Left ventricle myocardium inferior (tissue), 1 donor: ENCODE measurements around the gene IKZF3. TPM values are rescaled to one million over a fixed set of nuclear protein-coding genes. Genes with fewer than 3 reads are reported as not detected.
"Not testable (repeated sequence)": the region's sequence is repeated elsewhere in the genome, so short reads cannot be mapped to it uniquely, and the experiment has no call there.

ENCODE experiments used
- DNase-seq: peaks from one replicate; pipeline ENCODE4 v3.0.0-alpha.2; 2020
- H3K27ac ChIP-seq: fragments of 200-600 bp; replicated peaks from 2 replicates; pipeline ENCODE4 v1.8.0; 2021
- H3K27me3 ChIP-seq: fragments of 200-600 bp; 2 replicates; pipeline ENCODE4 v1.8.0; 2021; ENCODE audit warnings: low read depth
- H3K36me3 ChIP-seq: fragments of 200-600 bp; 2 replicates; pipeline ENCODE4 v1.8.0; 2021
- H3K4me1 ChIP-seq: fragments of 200-600 bp; 2 replicates; pipeline ENCODE4 v1.8.0; 2021
- H3K4me3 ChIP-seq: fragments of 200-600 bp; 2 replicates; pipeline ENCODE4 v1.8.0; 2021; ENCODE audit warnings: mild to moderate bottlenecking, moderate library complexity
- H3K9me3 ChIP-seq: fragments of 200-600 bp; replicated peaks from 2 replicates; pipeline ENCODE4 v1.8.0; 2021
- CTCF ChIP-seq: fragments of 200-600 bp; IDR thresholded peaks from 2 replicates; pipeline ENCODE4 v1.8.0; 2021; ENCODE audit warnings: antibody characterized with exemption, mild to moderate bottlenecking, borderline replicate concordance
- intact Hi-C: fragments of 100-400 bp; cut with micrococcal nuclease; formaldehyde crosslinking; loops from one replicate; pipeline ENCODE4 v1.11.0; 2022
- total RNA-seq: library from RNA; stranded (reverse); fragmentation: NEBNext Ultra II Directional; extraction: Animal tissue kit (Norgen Biotek cat#: 25700); gene quantifications from one replicate; pipeline ENCODE4 v1.2.1, GENCODE V29; 2021
- donor health status: DM: no; HTN: yes; CAD: no; lungs with severe emphysema.

Gene IKZF3
- total RNA-seq, 1 donor from 2014 or later, result 0.16 TPM

GRCh38 chr17:39767147-39767546 is 97.0 kb downstream of the IKZF3 start:
- H3K36me3 ChIP-seq, result no peaks in the 10 kb centered on the region
- no peak overlapping the region for H3K27ac ChIP-seq
- peaks cover 60% of the 10 kb centered on the region for H3K27me3 ChIP-seq
- H3K9me3 ChIP-seq, result no peaks in the 10 kb centered on the region
- no peak overlapping the region for H3K4me3 ChIP-seq
- no peak for DNase-seq
- no peaks in the 10 kb centered on the region for H3K4me1 ChIP-seq
- TF ChIP-seq CTCF, result no peak
- intact Hi-C loops, result no loop called here

GRCh38 chr17:39765766-39766165 is 98.3 kb downstream of the IKZF3 start:
- intact Hi-C loops, result no loop called here
- TF ChIP-seq CTCF, result no peak
- DNase-seq, result no peak
- H3K4me3 ChIP-seq, result no peak overlapping the region
- H3K27me3 ChIP-seq, result peaks cover 66% of the 10 kb centered on the region
- no peak overlapping the region for H3K27ac ChIP-seq
- H3K4me1 ChIP-seq, result no peaks in the 10 kb centered on the region
- H3K36me3 ChIP-seq, result no peaks in the 10 kb centered on the region
- no peaks in the 10 kb centered on the region for H3K9me3 ChIP-seq

- no peaks in the 10 kb centered on the region for H3K9me3 ChIP-seq
- H3K4me3 ChIP-seq, result no peak overlapping the region
- intact Hi-C loops, result no loop called here
- no peak for TF ChIP-seq CTCF
- peaks cover 72% of the 10 kb centered on the region for H3K27me3 ChIP-seq
- H3K4me1 ChIP-seq, result no peaks in the 10 kb centered on the region
- no peak overlapping the region for H3K27ac ChIP-seq
- H3K36me3 ChIP-seq, result no peaks in the 10 kb centered on the region
- no peak for DNase-seq
Measured at GRCh38 chr17:39765175-39765574, 98.9 kb downstream of the IKZF3 start.

- DNase-seq, result not testable (repeated sequence)
Measured at GRCh38 chr17:39764171-39764570, 99.9 kb downstream of the IKZF3 start.

GRCh38 chr17:39763051-39763820 is 100.9 kb downstream of the IKZF3 start:
- Histone ChIP-seq H3K27me3 (peaks cover 74% of the 10 kb centered on the region), H3K4me1 (no peaks in the 10 kb centered on the region), H3K4me3 (no peak overlapping the region), H3K9me3 (no peaks in the 10 kb centered on the region), H3K27ac (no peak overlapping the region), H3K36me3 (no peaks in the 10 kb centered on the region)
- intact Hi-C loops, result no loop called here
- DNase-seq, result no peak
- TF ChIP-seq CTCF, result no peak

More at GRCh38 chr17:39764171-39764570, 99.9 kb downstream of the IKZF3 start:
- H3K4me1 ChIP-seq, H3K27ac ChIP-seq, H3K36me3 ChIP-seq, intact Hi-C loops, H3K4me3 ChIP-seq, H3K9me3 ChIP-seq: not testable (repeated sequence)
- peaks cover 74% of the 10 kb centered on the region for H3K27me3 ChIP-seq

- TF ChIP-seq CTCF, result no peak
- DNase-seq, result no peak
- Histone ChIP-seq H3K36me3 (no peaks in the 10 kb centered on the region), H3K27ac (no peak overlapping the region), H3K27me3 (peaks cover 65% of the 10 kb centered on the region), H3K4me3 (no peak overlapping the region), H3K9me3 (no peaks in the 10 kb centered on the region), H3K4me1 (no peaks in the 10 kb centered on the region)
- intact Hi-C loops, result no loop called here
Measured at GRCh38 chr17:39761861-39762496, 102.1 kb downstream of the IKZF3 start.
